ENCODE data around the gene TBC1D1. TPM values are rescaled to one million over a fixed set of nuclear protein-coding genes. Genes with fewer than 3 reads are reported as not detected.

TBC1D1 gene
- total RNA-seq = 57.2 and 60.1 TPM in 2 replicates

GRCh38 chr4:37890801-37891259 is at the start of gene TBC1D1:
Gene TBC1D1 (plus strand): TSS chr4:37891084. CDS start chr4:37902096, 11,012 bp downstream.

GRCh38 chr4:37960098-37960497 is 69.2 kb downstream of the TBC1D1 start, which contains the start of gene PTTG2:
Gene PTTG2 (plus strand): TSS chr4:37960398. CDS start chr4:37960435, 37 bp downstream.

Other genes starting within 250 kb of the TBC1D1 start
- gene RELL1, start 204.7 kb upstream of the TBC1D1 start, total RNA-seq = 59.0 and 63.2 TPM in 2 replicates
- gene PGM2, start 64.4 kb upstream of the TBC1D1 start, total RNA-seq = 23.5 and 24.9 TPM in 2 replicates
- not detected in 2 replicates for gene PTTG2, start 69.3 kb downstream of the TBC1D1 start, total RNA-seq

All from cardiac atrium fibroblast (primary cell).